ENCODE measurements around the gene ATG14.

DNA sequence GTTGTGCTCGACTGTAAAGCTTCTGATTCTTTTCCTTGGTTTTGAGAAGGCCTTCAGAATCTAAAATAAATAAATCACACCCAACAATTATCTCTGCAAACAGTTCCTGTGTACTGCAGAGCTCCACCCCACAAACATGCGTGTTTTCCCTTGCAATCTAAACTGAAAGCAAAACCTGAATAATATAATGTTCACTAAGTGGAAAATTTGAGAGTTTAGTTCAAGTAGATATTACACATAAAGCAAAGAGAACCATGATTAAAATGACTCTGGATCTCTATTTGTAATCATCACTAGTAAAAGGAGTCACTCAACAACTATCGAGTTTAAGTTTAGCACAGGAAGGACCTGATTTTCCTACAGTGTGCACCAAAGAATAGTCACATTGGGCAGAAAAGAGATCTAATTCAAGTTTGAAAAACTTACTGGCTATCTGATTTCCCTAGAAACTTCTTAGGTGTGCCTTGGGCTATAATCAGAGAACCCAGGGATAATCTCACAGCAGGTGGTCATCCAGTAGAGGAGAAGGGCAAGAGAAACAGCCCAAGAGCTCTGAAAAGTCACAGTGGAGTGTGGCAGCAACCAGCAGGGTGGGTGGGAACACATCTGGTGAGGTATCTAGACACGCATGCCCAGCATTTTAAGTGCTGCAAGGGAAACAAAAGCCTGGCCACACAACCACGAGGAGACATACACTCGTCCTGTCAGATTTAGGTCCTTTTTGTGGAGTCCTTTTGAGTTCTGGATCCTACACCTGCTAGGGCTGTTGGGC, 25.4 kb downstream of the ATG14 start:
- TF ChIP-seq CTCF (IDR thresholded peaks at IDR 0.05) (no peak), POLR2AphosphoS5 (IDR thresholded peaks at IDR 0.05) (no peak), POLR2A (IDR thresholded peaks at IDR 0.05) (no peak)

Data from prostate gland (tissue), 2 donors.